ENCODE results near the gene GLRX2.
A peak's percentile ranks its signal among the peaks of the same experiment; 100 is the strongest.
"Not testable (repeated sequence)": the region's sequence is repeated elsewhere in the genome, so short reads cannot be mapped to it uniquely, and the experiment has no call there.

The GLRX2 gene

GRCh38 chr1:193060406-193060805 is 44.8 kb downstream of the GLRX2 start:
- peak; percentile 44 for DNase-seq

- DNase-seq, result no peak
Observed at GRCh38 chr1:193060115-193060403, 45.2 kb downstream of the GLRX2 start.

DNA sequence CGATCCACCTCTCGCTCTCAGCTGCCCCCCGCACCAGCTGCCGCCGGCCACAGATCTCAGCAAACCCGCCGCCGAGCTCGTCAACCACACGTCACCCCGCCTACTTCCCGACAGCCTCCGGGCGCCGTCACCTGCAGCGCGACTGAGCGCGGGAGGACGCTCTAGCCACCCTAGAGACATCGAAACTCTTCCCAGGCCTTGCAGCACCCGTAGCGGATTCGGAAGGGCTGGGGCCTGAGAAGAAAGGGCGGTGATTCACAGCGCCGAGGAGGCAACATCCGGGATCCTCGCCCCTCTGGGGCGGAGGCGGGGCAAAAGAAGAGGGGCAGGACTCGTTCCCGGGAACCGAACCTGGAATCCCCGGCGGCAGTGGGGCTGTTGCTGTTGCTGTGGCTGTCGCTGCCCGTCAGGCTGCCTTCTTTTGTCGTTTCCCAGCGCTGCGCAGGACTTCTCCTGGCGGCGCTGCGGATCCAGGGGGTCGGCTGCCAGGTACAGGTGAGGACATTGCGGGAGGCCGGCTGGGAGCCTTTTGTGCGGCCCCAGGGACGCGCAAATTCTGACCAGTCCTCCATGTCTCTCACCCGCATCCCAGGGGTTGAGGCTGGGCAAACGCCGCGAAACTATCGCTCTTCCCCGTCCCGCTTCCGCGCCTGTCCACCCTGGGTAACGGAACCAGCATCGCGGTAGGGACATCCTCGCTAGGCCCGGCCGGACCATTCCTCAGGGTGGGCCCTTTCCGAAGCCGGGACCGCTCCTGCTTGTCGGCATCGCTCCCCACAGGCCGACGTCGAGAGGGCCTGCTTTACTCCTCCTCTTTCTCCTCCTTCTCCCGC is 45.7 kb downstream of the GLRX2 start, which contains the start of the genes RO60 and UCHL5:
RO60 (plus strand) TSS at position 331 of the 833 bp plus-strand sequence. CDS start 9,443 bp downstream, outside the sequence.
UCHL5 (minus strand) TSS at position 79 of the 833 bp plus-strand sequence. CDS start 100 bp downstream, outside the sequence.
- DNase-seq, result peak; percentile 99

DNA sequence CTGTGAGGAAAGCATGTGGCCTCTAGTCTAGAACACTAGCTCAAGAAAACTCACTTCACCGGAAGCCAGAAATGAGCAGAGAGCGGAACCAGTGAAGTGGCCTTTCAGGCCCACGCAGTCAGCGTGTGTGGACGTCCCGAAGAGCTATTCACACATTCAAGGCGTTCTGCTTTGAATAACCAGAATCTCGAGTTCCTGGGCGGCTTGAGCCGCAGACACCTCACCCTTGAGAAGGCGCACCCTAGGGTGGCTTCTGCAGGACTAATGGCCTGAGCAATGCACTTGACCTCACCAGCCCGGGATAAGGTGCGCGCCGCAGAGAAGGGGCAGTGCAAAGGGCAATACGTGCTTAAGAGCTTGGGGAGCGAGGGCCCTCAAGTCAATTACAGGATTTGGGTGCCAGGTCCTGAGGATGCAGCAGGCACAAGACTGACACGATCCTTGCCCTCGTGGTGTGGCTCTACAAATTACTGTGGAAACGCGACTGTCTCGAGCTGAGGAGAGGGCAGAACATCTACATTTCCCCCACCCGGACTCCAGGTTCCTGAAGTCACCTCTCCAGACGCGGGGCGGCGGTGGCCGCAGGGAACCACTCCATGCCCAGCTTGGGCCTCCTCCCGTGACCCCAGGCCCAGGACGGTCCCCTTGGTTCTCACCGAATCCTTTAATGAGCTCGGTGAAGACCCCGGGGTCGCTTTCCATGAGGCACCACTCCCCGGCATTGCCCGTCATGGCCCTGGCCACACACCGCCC is 46.5 kb downstream of the GLRX2 start:
- peak; percentile 76 for DNase-seq

DNA sequence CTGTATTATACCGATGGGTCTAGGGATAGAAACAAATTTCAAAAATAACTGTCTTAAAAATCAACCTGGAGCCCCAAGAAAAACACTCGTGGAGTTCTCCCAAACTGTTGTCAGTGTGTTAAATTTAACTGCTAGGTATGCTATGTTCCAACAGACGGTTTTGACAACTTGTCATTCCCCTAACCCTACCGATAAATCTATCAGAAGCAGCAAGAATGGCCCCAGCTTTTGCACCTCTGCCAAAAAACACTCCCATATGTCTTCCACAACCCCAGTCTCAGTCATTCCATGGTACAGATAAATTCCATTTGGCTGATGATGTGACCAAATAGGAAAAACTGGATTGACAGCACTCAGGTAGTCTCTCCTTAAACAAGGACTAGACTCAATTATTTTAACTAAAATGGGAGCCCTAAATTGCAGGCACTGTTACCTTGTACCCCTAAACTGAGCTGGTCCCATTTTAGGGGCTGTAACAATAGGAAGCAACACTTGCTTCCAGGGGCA is 51.0 kb downstream of the GLRX2 start:
- DNase-seq, result no peak

DNA sequence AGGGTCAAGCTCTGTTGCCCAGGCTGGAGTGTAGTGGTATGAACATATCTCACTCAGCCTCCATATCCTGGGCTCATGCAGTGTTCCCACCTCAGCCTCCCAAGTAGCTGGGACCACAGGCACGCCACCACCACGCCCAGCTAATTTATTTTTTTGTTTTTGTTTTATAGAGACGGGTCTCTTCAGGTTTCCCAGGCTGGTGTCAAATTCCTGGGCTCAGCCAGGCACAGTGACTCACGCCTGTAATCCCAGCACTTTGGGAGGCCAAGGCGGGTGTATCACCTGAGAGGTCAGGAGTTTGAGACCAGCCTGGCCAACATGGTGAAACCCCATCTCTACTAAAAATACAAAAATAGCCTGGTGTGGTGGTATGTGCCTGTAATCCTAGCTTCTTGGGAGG is 56.3 kb downstream of the GLRX2 start:
- DNase-seq, result not testable (repeated sequence)

Measured in NCI-H69 (cell line).